Activated naive CD4-positive, alpha-beta T cell treated with anti-CD3 and anti-CD28 coated beads for 36 hours (primary cell): ENCODE results near the gene DHRS9. TPM values are rescaled to one million over a fixed set of nuclear protein-coding genes. Genes with fewer than 3 reads are reported as not detected.
"Not testable (repeated sequence)": the region's sequence is repeated elsewhere in the genome, so short reads cannot be mapped to it uniquely, and the experiment has no call there.

Experiments used
- CTCF ChIA-PET: fragments of 350-600 bp; sonication (Branson Sonifier 250); formaldehyde crosslinking; loops from one replicate; lab custom pipeline; 2021; ENCODE audit warnings: antibody characterized with exemption; lab: Charles Lee
- DNase-seq: peaks from one replicate; pipeline ENCODE4 v3.0.0-alpha.2; 2020
- H3K27ac Mint-ChIP-seq: one replicate; pipeline ENCODE4 v1.8.0; 2021; ENCODE audit warnings: mild to moderate bottlenecking, mixed read lengths
- H3K27me3 Mint-ChIP-seq: one replicate; pipeline ENCODE4 v1.8.0; 2021; ENCODE audit warnings: low read depth, mixed read lengths
- H3K36me3 Mint-ChIP-seq: one replicate; pipeline ENCODE4 v1.8.0; 2021; ENCODE audit warnings: low read depth, mixed read lengths
- H3K4me1 Mint-ChIP-seq: one replicate; pipeline ENCODE4 v1.8.0; 2021; ENCODE audit warnings: low read depth, mixed read lengths
- H3K4me3 Mint-ChIP-seq: one replicate; pipeline ENCODE4 v1.8.0; 2021; ENCODE audit warnings: mild to moderate bottlenecking, moderate library complexity, mixed read lengths
- H3K9me3 Mint-ChIP-seq: one replicate; pipeline ENCODE4 v1.8.0; 2021; ENCODE audit warnings: mixed read lengths
- intact Hi-C: fragments of 100-400 bp; cut with micrococcal nuclease; formaldehyde crosslinking; loops from one replicate; pipeline ENCODE4 v1.15.1; 2023
- total RNA-seq, 2 experiments: library from RNA; stranded (reverse); gene quantifications; one replicate each; pipeline ENCODE4 v1.2.3, GENCODE V29; 2021

Gene DHRS9
- total RNA-seq, 2 experiments from 2014 or later = 2.0 to 2.6 TPM

- CTCF ChIA-PET = interaction anchor here (3.6 kb wide), 1 partner anchor 13 kb away, joined by 16 read pairs; no protein-coding TSS in a partner anchor
- H3K27ac Mint-ChIP-seq = no peak overlapping the region
- intact Hi-C loops = no loop called here
- H3K4me3 Mint-ChIP-seq = no peak overlapping the region
- peaks cover 2% of the 10 kb centered on the region for H3K27me3 Mint-ChIP-seq
- H3K9me3 Mint-ChIP-seq = peaks cover 2% of the 10 kb centered on the region
- no peak for DNase-seq
- peaks cover 3% of the 10 kb centered on the region for H3K4me1 Mint-ChIP-seq
- H3K36me3 Mint-ChIP-seq = no peaks in the 10 kb centered on the region
Measured at GRCh38 chr2:169118060-169118459, 48.7 kb downstream of the DHRS9 start.

GRCh38 chr2:169119123-169119760 lies 49.9 kb downstream of the DHRS9 start:
- H3K27me3 Mint-ChIP-seq = peaks cover 2% of the 10 kb centered on the region
- CTCF ChIA-PET = interaction anchor here (0.6 kb wide), 1 partner anchor 1059 kb away, joined by 5 read pairs; the partner anchor contains the start of gene MYO3B
- H3K4me1 Mint-ChIP-seq = peaks cover 3% of the 10 kb centered on the region
- intact Hi-C loops = no loop called here
- no peak for DNase-seq
- H3K27ac Mint-ChIP-seq = no peak overlapping the region
- H3K9me3 Mint-ChIP-seq = peaks cover 2% of the 10 kb centered on the region
- H3K4me3 Mint-ChIP-seq = no peak overlapping the region
- no peaks in the 10 kb centered on the region for H3K36me3 Mint-ChIP-seq

GRCh38 chr2:169119851-169120250 lies 50.5 kb downstream of the DHRS9 start:
- peaks cover 2% of the 10 kb centered on the region for H3K9me3 Mint-ChIP-seq
- CTCF ChIA-PET = interaction anchor here (0.6 to 1.8 kb wide), 2 partner anchors 11 to 1058 kb away, joined by 5 to 7 read pairs; partner anchors contain the start of gene MYO3B
- no peak overlapping the region for H3K27ac Mint-ChIP-seq
- no peaks in the 10 kb centered on the region for H3K36me3 Mint-ChIP-seq
- peaks cover 3% of the 10 kb centered on the region for H3K4me1 Mint-ChIP-seq
- no peak overlapping the region for H3K4me3 Mint-ChIP-seq
- intact Hi-C loops = no loop called here
- DNase-seq = no peak
- peaks cover 2% of the 10 kb centered on the region for H3K27me3 Mint-ChIP-seq

- H3K4me3 Mint-ChIP-seq = no peak overlapping the region
- H3K36me3 Mint-ChIP-seq = no peaks in the 10 kb centered on the region
- no peak for DNase-seq
- intact Hi-C loops = no loop called here
- no peak overlapping the region for H3K27ac Mint-ChIP-seq
- CTCF ChIA-PET = interaction anchor here (0.7 to 3.7 kb wide), 4 partner anchors 11 to 169 kb away, joined by 3 to 102 read pairs (median 42); no protein-coding TSS in a partner anchor
- no peaks in the 10 kb centered on the region for H3K4me1 Mint-ChIP-seq
- no peaks in the 10 kb centered on the region for H3K27me3 Mint-ChIP-seq
- H3K9me3 Mint-ChIP-seq = no peaks in the 10 kb centered on the region
Measured at GRCh38 chr2:169129703-169130243, 60.4 kb downstream of the DHRS9 start.

DNA sequence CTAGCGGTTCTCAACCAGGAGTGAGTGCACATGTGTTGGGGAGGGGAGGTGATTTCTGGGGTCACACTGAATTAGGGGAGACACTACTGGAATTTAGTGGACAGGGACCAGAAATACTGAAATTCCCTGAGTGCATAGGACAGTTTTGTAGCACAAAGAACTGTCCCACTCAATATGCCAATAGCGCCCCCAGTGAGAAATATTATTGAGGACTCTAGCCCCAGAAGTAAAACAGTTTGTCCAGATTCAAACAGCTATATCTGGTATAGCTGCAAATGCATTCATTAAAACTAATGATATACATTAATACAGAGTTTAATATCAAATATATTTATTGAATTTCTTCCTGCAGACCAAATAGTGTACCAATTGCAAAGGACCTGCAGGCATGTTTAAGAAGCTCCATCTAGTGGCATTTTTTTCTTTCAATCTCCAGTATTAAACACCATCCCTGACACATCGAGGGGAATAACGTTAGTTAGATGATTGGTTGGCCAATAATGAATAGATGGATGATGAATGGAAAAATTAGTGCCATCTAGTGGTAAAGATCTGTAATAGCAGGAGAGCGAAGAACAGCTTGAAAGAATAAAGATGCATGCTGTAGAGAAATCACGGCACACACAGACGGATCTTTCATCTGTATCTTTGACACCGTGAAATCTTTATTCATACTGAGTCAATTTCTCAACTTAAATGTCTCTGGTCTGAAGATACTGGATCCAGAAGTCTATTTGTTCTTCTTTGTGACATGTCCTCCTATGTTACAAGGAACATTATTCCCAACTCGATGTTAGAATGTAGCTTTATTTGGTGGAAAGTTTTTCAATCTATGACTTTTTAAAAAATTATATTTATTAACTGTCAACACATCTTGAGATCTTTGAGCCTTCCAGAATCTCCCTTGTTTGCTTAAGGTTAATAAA lies 62.5 kb downstream of the DHRS9 start:
- DNase-seq = no peak
- CTCF ChIA-PET = interaction anchor here (0.6 to 3.7 kb wide), 30 partner anchors 9 to 918 kb away, joined by 3 to 102 read pairs (median 4); no protein-coding TSS in a partner anchor
- H3K27me3 Mint-ChIP-seq = no peaks in the 10 kb centered on the region
- H3K27ac Mint-ChIP-seq = no peak overlapping the region
- H3K36me3 Mint-ChIP-seq = no peaks in the 10 kb centered on the region
- H3K4me3 Mint-ChIP-seq = no peak overlapping the region
- H3K9me3 Mint-ChIP-seq = no peaks in the 10 kb centered on the region
- intact Hi-C loops = loop anchor here (1.0 to 2.0 kb wide), 4 partner anchors 23 to 184 kb away; partner anchors contain the start of gene DHRS9
- H3K4me1 Mint-ChIP-seq = no peaks in the 10 kb centered on the region

DNA sequence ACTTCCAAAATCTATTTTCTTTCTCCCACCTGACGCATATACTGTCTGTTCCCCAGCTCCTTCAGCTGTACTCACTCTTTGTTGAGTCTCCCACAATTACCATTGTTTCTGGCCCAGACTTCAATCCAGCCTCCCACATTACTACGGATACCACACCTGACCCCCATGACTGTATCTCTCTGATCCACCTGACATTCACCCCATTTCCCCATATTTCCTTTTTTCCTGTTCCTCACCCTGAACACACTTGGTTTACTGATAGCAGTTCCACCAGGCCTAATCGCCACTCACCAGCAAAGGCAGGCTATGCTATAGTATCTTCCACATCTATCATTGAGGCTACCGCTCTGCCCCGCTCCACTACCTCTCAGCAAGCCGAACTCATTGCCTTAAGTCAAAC lies 64.9 kb downstream of the DHRS9 start:
- H3K27me3 Mint-ChIP-seq, H3K4me3 Mint-ChIP-seq, H3K27ac Mint-ChIP-seq, intact Hi-C loops, H3K4me1 Mint-ChIP-seq, H3K9me3 Mint-ChIP-seq, H3K36me3 Mint-ChIP-seq, DNase-seq: not testable (repeated sequence)
- CTCF ChIA-PET = interaction anchor here (0.9 to 1.3 kb wide), 2 partner anchors 22 to 27 kb away, joined by 3 to 4 read pairs; no protein-coding TSS in a partner anchor

GRCh38 chr2:169136428-169136827 lies 67.1 kb downstream of the DHRS9 start:
- H3K4me1 Mint-ChIP-seq, DNase-seq, H3K36me3 Mint-ChIP-seq, H3K27ac Mint-ChIP-seq, H3K4me3 Mint-ChIP-seq, CTCF ChIA-PET, H3K27me3 Mint-ChIP-seq, intact Hi-C loops, H3K9me3 Mint-ChIP-seq: not testable (repeated sequence)

GRCh38 chr2:169136885-169137534 lies 67.6 kb downstream of the DHRS9 start:
- Mint-ChIP-seq H3K4me1 (no peaks in the 10 kb centered on the region), H3K27ac (no peak overlapping the region), H3K27me3 (no peaks in the 10 kb centered on the region), H3K4me3 (no peak overlapping the region), H3K9me3 (no peaks in the 10 kb centered on the region), H3K36me3 (no peaks in the 10 kb centered on the region)
- intact Hi-C loops = no loop called here
- no peak for DNase-seq
- CTCF ChIA-PET = interaction anchor here (0.5 kb wide), 1 partner anchor 10 kb away, joined by 4 read pairs; no protein-coding TSS in a partner anchor

- Mint-ChIP-seq H3K9me3 (no peaks in the 10 kb centered on the region), H3K4me1 (no peaks in the 10 kb centered on the region), H3K27ac (no peak overlapping the region), H3K4me3 (no peak overlapping the region), H3K27me3 (no peaks in the 10 kb centered on the region), H3K36me3 (no peaks in the 10 kb centered on the region)
- intact Hi-C loops = no loop called here
- CTCF ChIA-PET = interaction anchor here (0.9 to 6.9 kb wide), 3 partner anchors 23 to 176 kb away, joined by 3 to 122 read pairs (median 48); no protein-coding TSS in a partner anchor
- no peak for DNase-seq
Measured at GRCh38 chr2:169137924-169138323, 68.6 kb downstream of the DHRS9 start.

GRCh38 chr2:169139145-169139544 lies 69.8 kb downstream of the DHRS9 start:
- H3K4me1 Mint-ChIP-seq = no peaks in the 10 kb centered on the region
- H3K27me3 Mint-ChIP-seq = no peaks in the 10 kb centered on the region
- intact Hi-C loops = no loop called here
- H3K4me3 Mint-ChIP-seq = no peak overlapping the region
- H3K9me3 Mint-ChIP-seq = no peaks in the 10 kb centered on the region
- no peaks in the 10 kb centered on the region for H3K36me3 Mint-ChIP-seq
- H3K27ac Mint-ChIP-seq = no peak overlapping the region
- no peak for DNase-seq
- CTCF ChIA-PET = interaction anchor here (0.7 to 6.9 kb wide), 7 partner anchors 8 to 225 kb away, joined by 3 to 122 read pairs (median 4); no protein-coding TSS in a partner anchor

DNA sequence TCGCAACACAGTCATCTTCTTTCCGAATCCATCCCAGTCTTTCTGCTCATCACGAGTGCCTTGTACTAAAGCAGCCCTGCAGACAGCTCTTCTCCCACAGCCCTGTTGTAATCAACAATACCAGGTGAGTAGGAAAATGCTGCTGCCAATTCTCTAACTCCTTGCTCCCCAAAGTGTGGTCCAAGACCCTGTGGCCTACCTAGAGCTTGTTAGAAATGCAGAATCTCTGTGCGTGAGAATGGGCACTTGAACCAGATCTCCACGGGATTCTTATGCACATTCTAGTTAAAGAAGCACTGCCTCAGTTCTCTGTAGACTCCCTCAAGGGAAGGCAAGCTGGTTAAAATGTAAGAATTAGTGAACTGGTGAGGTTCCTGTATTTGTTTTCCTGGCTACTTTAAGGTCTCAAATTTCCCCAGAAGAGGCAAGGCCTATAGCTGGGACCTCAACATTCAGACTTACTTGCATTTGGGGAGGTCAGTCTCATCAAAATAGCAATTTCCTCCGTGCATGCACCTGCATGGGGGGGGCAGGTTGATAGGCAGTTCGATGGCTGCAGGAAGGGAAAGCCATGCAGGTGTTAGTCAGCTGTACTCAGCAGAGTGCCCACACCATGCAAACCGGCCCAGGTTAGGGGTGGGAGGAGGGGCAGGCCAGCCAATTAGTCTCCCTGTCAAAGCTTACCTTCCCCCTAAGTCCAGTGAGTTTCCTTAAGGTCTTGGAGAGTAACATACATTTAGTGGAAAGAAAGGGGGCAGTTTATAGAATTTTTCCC lies 70.8 kb downstream of the DHRS9 start:
- H3K9me3 Mint-ChIP-seq = no peaks in the 10 kb centered on the region
- CTCF ChIA-PET = interaction anchor here (1.0 to 6.9 kb wide), 6 partner anchors 9 to 183 kb away, joined by 3 to 122 read pairs (median 26); no protein-coding TSS in a partner anchor
- H3K27me3 Mint-ChIP-seq = no peaks in the 10 kb centered on the region
- H3K4me3 Mint-ChIP-seq = no peak overlapping the region
- H3K36me3 Mint-ChIP-seq = no peaks in the 10 kb centered on the region
- no peaks in the 10 kb centered on the region for H3K4me1 Mint-ChIP-seq
- no peak overlapping the region for H3K27ac Mint-ChIP-seq
- intact Hi-C loops = loop anchor here (5.0 kb wide), 1 partner anchor 257 kb away; no protein-coding TSS in a partner anchor
- DNase-seq = no peak
